GM19035 (cell line): ENCODE results near the gene PIGH.
"Not testable (repeated sequence)": the region's sequence is repeated elsewhere in the genome, so short reads cannot be mapped to it uniquely, and the experiment has no call there.

Experiments used
- ATAC-seq: cut with Tn5 transposase; IDR thresholded peaks from one replicate; pipeline ENCODE4 v1.9.1; 2021; ENCODE audit not compliant: unreplicated experiment

The PIGH gene

DNA sequence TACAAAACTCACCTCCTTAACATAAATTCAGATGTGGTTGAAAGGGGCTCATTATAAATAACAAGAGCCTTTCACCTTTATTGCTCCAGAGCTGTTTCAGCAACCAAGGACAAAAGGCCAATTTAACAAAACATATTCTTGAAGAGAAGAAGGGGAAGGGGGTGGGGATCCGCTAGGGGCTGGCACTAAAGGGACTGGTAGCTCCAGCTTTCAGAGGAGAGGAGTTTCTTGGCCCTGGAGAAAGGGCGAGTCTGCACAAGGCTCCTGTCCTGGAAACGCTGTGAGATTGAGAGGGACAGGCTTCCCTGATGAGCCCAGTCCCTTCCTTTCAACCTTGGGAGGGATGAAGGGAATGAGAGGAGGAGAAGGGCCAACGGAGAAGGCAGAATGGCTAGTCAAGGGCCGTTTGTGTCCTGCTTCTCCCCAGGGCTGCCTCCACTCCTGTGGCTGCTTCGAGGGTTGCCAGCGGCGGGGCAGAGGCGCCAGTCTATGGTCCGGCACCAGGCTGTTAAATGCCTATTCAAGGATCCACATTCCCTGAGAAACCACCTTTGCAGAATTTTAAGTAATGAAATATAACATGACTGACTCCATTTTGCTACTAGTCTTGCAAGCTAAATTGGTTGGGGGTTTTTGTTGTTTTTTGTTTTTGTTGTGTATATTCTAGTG, 9.7 kb upstream of the PIGH start:
- ATAC-seq = no peak

DNA sequence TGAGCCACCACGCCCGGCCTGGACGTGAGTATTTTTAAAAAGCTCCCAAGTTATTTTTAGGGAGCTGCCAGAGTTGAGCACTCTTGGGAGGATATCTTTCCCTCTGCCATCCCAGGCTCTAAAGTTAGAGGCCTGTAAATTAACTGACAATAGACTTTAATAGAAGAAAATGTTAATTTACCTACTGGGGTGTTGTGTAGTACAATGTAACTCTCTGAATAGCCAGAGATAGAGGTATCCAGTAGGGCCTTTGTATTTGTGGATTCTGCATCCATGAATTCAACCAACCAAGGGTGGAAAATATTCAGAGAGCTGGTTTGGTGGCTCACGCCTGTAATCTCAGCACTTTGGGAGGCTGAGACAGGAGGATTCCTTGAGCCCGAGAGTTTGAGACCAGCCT, 7.6 kb upstream of the PIGH start:
- no peak for ATAC-seq

DNA sequence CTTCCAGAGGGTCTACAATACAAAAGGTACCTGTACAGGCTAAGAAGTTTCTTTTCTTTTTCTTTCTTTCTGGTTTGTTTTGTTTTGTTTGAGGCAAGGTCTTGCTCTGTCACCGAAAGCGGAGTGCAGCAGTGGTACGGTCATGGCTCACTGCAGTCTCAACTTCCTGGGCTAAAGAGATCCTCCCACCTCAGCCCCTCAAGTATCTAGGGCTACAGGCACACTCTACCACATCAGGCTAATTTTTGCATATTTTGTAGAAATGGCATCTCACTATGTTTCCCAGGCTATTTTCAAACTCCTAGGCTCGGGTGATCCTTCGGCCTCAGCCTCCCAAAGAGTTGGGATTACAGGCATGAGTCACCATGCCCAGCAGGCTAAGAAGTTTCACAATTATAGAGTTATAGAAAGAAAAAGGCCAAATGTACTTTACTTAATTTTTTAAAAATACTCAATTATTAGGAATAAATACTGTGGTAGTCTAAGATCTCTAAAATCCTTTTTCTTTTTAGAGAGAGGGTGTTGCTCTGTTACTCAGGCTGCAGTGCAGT, 3.0 kb upstream of the PIGH start:
- ATAC-seq = peak; percentile 61

DNA sequence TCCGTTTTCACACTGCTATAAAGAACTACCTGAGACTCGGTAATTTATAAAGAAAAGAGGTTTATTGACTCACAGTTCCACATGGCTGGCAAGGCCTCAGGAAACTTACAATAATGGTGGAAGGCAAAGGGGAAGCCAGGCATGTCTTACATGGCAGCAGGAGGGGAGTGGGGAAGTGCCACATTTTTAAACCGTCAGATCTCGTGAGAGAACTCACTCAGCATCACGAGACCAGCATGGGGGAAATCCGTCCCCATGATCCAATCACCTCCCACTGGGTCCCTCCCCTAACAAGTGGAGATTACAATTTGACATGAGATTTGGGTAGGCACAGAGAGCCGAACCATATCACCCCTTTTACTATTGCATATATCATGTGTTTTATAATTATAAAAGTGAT, 2.0 kb upstream of the PIGH start:
- ATAC-seq = no peak

DNA sequence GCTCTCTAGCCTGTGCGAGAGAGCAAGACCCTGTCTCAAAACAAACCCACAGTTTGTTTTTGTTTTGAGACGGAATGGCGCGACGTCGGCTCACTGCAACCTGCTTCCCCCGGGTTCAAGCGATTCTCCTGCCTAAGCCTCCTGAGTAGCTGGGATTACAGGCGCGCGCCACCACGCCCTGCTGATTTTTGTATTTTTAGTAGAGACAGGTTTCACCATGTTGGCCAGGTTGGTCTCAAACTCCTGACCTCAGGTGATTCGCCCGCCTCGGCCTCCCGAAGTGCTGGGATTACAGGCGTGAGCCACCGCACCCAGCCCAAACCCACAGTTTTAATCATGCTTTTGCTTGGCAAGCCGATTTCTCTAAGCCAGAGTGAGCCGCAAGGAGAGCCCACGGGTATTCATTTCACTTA, 500 bp upstream of the PIGH start:
- not testable (repeated sequence) for ATAC-seq

DNA sequence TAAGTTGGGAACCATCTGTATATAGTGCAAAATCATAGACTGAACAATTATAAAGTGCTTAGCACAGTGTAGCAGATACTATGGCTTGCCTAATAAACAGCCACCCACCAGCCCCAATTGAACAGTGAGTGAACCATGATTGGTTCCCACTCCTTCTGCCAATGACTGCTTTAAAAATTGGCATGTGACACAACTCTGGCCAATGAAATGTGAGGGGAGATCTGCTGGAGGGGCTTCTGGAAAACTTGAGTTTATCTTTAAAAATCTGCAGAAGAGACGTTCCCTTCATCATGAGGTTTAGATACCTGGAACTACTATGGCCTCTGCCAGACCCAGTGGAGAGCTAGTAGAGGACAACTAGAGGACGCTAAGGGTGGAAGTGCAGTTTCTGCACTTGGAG, 4.7 kb downstream of the PIGH start:
- ATAC-seq = no peak

DNA sequence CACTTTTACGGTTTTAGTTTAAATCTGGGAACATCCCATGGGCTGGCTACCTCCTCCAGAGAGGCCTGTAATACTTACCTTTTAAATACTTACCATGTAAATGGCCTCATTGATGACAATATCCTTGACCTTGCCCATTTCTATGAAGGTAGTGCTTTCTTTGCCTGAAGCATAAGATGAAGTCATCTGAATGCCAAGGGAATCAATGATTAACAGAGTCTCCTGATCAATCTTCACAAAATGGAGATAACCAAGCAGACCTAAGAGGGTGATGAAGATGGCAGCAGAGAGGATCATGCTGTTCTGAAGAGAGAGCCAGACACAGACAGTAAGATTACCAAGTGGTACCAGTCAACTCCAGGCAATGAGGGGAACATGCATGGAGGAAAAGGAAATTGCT, 6.4 kb downstream of the PIGH start:
- not testable (repeated sequence) for ATAC-seq

DNA sequence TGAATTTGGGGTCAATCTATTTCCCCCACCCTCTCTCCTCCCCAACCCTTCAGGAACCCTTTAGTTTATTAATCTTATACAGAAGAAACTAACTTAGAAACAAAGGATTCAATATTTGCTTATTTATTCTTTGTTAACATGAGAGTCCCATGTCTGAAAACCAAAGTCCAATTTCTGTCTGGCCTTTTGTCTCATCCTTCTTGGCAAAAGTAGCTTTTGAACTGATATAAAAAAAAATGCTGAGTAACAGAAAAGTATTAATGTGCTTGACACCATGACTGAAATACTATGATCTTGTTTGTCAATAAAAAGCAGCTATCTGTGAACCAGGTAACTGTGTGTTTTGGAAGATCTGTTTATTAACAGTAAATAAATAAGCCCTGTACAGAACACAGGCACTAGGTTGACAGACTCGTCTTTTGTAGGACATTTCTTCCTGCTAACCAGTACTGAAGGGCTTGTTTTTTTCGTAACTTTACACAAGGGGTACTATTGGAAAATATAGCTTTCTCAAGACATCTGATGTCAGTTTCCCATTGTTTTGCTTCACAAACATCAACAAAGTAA, 10.8 kb downstream of the PIGH start:
- ATAC-seq = no peak

DNA sequence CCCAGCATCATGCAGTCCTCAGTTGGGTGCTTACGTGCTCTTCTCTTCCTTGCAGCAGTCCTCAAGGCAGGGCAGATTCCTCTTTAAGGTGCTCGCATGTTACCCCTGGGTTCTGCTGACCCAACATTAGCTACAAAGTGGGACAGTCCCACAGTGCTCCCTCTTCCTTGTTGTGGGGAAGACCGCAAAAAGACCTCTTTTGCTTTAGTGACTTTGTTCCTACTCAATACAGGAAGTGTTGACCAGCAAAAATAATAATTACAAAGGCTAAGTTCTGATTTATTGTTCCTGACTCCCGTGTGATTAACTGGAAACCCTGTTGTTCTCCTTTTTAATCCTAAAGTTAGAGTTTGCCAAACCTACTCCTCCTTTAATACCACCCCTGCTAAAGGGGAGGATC, 13.7 kb downstream of the PIGH start:
- ATAC-seq = no peak

DNA sequence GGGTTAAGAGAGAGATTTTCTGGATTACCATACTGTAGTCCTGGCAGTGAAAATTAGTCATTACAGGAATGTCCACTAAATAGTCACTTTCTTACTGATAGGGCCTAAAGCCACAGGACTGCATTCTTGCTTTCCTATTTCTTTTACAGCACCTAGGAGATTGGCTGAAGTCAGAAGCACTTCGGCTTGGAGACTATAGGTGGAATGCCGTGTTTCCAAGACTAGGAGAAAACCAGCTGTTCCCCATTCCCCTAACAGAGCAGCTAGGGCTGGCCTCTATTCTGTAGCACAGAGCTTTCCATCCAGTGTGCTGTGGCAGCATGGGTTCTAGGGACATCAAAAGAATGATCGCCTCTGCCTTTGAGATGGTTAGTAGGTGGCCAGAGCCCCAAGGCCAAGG, 15.1 kb downstream of the PIGH start:
- no peak for ATAC-seq

DNA sequence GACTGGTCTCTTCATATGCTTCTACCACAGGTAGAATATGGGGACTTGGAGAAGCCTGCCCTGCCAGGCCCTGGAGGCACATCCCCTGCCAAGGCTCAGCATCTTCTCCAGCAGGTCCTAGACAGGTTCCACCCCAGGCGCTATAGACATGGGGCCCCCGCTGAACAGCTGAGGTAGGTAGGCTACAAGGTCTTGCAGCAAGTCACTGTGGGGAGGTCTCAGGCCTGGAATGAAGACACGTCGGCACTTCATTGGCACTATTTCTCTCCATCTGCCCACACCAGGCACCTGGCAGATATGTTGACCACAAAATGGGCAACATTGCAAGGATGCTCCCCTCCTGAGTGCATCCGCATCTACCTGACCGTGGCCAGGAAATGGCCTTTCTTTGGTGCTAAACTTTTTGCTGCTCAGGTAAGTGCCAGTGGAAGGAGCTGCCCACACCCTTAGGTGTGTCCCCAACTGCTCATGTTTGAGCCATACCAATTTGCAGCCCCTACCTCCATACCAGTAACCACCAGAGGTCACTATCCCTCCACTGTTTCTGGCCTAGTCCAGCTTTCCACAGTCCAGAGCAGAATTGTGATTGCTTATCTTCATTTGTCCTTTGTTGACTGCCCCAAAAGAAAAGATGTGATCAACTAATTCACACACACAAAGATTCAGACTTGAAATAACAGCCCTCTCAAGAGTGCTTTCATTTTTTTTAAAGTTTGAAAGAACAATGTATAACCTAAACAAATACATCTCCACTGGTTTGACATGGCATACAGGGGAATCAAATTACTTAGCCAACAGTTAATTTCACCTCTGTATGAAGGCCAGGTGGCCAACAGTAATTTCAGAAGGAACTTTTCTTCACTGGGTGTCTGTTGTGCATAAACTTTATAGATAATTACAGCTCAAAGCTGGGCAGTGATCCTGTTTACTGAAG, 16.1 kb downstream of the PIGH start:
- peak; percentile 69 for ATAC-seq

DNA sequence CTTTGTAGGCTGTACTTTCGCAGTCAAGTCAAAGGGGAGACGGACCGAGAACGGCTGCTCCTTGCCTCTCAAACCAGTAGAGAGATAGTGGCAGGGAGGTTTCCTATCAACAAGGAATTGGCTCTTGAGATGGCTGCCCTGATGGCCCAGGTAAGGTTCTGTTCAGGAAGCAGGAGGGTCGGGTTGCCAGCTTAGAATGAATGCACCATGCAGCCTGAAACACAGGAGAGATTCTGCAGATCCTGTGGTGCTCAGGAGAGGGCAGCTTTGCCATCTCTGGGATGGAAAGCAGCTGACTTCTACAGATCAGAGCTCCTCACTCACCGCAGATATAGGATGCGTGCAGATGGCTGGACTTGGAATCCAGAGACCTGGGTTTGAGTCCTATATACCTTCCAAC, 18.0 kb downstream of the PIGH start:
- no peak for ATAC-seq

DNA sequence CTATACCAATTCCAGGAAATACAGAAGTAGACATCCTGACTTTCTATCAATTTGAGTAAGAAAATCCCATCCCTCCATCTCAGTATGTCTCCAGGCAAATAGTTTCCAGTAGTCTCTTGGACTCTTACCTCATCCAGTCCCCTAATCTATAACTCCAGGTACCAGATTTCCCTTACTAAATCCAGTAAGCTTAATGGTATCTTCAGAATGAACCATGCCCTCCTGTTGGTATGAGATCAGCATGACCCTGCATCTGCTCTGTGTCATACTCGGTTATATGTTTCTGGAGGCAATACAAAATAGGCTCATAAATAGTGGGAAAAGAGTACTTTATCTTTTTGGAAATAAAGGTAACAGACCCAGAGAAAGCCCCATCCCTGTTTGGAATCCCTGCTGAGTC, 18.4 kb downstream of the PIGH start:
- ATAC-seq = no peak

DNA sequence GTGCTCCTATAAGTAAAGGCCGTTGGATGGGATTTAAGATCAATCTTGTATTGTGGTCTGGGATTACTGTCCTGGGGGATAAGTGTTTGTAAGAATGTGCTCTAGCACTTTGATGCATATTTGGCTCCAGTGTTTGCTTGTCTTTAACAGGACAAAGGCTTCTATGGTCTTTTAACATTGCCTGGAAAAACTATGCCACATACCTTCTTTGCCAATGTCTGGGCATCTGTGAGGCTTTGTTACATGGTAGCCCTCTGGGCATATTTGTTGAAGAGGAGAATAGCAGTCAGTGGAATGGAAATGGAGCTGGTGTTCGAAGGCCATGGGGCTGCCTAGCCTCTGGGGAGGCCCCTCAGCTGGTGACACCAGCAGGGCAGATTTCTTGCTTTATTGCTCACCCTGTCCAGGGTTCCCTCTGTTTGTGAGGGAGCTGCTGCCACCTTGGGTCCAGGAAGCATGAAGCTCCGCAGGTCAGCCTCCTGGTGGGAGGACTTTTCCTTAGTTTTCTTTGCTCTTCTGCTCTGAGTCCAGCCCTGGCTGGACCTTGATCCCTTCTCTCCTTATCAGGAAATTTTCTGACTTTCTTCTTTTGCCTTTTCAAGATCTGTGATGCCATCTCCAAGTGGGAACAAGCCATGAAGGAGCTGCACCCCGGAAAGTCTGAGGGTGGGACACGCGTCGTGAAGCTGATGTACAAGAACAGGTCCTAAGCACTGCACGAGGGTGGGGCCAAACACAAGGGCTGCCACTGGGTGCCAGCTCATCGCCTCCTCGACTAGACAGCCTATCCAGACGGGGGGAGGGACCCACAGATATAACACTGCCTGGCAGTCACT, 19.5 kb downstream of the PIGH start:
- no peak for ATAC-seq

DNA sequence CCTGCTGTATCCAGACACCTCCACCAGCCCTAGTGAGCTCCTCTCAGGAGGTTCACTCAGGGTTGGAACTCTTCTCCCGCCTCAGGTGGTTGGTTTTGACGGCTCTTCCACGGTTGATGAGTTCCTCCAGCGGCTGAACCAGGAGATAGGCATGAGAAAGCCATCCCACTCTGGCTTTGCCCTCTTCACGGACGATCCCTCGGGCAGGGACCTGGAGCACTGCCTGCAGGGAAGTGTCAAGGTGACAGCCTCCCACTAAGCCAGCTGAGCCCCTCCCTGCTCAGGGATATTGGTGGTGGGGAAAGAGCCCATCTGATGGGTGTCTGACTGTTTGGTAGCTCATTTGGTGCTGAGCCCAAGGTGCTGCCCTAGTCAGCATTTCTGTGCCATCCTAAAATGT, 20.4 kb downstream of the PIGH start:
- no peak for ATAC-seq

DNA sequence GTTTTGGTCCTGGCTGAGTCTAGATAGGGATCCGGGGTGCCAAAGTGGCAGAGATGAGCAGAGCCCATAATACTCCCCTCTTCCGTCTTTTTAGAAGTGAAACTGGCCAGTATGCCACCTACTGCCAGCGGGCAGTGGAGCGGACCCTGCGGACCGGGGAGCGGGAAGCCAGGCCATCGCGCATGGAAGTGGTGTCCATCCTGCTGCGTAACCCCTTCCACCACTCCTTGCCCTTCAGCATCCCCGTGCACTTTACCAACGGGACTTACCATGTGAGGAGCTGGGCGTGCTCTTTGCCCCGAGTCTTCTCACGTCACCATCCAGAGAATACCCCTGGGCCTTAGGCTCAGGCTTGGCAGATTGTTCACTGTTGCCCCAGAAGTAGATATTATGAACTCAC, 21.0 kb downstream of the PIGH start:
- ATAC-seq = no peak

DNA sequence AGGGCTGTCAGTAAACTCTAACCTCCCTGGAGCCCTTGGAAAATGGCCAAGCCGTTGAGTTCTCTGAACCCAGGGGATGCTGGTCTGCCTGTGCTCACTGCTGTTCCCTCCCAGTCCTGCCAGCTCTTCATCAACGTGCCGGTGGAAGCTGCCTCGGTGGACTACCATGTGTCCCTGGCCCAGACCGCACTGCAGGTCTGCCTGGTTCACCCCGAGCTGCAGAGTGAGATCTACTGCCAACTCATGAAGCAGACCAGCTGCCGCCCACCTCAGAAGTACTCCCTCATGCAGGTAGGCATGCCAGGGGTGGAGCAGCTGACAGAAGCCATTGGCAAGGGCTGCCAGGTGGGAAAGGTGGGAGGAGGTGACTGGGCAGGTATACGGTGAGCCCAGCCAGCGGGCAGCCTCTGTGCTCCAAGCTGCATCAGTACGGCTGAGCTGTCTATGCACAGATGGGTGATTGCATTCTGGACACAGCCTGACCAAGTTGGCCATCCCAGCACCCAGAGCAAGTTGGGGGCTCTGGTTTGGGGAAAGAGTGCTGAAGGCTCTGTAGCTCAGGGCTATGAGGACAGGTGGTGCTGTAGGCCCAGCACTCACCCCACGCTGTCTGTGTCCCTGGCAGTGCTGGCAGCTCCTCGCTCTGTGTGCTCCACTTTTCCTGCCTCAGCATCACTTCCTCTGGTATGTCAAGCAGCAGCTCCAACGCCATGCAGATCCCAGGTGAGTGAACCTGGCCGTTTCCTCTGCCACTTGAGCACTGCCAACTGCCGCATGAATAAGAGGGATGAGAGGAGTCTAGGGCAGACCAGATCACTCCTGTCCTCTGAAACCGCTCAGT, 21.9 kb downstream of the PIGH start:
- no peak for ATAC-seq

DNA sequence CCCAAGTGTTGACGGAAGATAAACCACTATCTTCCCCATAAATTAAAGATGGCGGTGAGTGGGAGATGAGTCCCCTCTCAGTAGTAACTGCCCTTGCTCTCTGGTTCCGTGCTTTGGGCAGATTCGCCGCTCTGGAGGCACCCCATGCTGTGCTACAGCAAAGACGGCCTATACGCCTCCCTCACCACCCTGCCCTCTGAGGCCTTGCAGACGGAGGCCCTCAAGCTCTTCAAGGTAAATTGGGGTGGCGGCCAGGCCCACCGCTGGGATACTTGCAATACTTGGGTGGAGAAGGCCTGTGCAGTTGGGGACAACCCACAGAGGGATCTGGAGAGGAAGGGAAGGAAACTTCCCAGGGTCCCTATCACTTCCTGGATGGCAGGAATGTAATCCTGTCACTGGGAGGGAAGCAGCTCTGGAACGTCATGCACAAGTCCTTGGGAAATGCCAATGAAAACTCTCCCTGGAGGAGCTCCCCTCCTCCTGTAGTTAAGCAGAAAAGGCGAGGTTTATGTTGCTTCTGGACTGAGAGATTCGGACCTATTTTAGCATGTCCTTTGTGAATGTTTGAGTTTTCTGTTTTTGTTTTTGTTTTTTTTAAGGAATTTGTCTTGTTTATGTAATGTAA, 22.8 kb downstream of the PIGH start:
- no peak for ATAC-seq

DNA sequence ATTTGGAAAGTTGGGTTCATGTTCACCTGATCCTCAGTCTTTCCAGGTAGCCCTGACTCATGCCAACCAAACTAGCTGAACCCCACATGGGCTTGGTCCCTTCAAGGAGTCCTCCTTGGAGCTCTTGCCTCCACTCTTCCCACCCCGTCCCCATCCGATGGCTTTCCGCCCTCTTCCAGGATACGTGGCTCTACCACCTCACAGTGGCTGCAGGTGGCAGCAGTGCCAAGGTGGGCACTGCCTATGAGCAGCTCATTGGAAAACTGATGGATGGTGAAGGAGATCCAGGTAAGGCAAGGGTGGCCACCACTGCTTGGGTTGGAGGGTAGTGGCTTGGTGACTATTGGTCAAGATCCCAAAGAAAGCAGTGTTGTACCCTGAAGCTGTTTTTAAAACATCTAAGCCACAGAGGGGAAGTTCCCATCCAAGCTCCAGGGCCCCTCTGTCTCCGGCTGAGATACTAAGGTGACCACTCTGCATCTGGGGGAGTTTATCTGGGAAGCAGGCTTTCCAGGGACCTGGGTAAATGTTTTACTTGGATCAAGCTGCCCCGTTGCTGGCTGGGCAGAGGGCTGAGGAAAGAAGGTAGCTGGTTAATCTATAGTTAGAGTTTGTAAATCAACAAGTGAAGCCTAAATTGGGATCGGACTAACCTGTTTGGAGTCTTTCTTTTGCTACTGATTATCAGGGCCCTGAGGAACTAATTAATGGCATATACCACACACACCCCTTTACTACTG, 23.7 kb downstream of the PIGH start:
- no peak for ATAC-seq
